HG03521 (cell line): ENCODE results near the gene CDH4.

ENCODE experiments used
- ATAC-seq: cut with Tn5 transposase; IDR thresholded peaks from one replicate; pipeline ENCODE4 v1.9.1; 2021; ENCODE audit warnings: mild to moderate bottlenecking, moderate library complexity; ENCODE audit not compliant: unreplicated experiment

The CDH4 gene

DNA sequence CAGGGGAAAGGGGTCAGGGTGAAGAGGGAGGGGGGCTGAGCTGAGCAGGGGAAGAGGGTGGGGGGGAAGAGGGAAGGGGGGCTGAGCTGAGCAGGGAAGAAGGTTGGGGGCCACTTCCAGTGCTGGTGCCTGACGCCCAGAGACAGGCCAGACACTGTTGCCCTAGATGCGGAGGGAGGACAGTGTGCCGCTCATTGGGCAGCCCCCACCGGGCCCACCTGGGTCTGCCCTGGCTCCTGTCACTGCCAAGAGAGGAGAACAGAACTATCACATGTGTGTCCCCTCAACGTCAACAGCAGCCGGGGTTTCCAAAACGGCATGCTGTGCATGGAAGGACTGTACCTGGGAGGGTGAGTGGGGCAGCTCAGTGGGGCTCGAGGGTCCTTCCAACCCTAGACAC is 342.1 kb downstream of the CDH4 start:
- no peak for ATAC-seq

DNA sequence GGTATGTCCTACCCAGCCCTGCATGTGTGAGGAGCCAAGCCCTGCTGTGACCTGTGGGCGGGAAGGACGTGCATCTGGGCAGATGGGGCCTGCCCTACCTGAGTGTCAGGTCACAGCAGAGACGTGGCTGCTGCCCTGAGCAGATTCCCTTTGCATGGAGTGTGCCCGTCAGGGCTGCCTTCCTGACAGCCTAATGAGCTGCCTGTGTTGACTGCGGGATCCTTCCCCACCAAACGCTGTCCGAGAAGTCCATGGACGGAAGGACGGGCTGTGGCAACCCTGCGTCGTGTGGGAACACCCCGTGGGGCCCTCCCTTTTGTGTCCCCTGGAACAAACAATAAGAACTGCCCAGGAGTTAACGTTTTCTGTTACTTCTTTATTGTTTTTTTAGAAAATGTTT is 343.2 kb downstream of the CDH4 start:
- no peak for ATAC-seq

DNA sequence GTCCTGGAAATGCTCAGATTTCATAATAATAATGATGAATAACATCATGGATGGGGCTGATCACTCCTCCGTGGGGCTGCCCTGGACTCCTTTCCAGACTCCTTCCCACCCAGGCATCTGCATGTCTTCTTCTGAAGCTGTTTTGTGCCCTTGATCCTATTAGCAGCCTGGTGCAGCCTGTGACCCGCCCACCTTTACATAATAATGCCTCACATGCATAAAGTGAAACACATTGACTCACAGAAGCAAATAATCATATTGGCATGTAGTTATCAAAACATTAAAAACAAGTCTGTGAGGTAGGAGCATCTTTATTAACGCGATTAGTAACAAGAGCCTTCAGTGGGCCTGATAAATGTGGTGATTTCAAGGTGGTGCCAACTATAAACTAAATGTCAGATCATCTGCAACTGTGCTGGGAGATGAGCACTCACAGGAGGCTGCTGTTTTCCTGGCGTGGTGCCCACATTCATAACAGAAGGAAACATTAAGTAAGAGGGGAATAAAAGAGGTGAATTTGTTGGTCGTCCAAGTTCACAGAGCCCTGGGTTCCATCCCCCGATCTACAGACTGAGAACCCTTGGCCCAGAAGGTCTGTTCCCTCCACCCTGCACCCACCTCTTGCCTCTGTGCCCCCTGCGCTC is 344.7 kb downstream of the CDH4 start:
- no peak for ATAC-seq

DNA sequence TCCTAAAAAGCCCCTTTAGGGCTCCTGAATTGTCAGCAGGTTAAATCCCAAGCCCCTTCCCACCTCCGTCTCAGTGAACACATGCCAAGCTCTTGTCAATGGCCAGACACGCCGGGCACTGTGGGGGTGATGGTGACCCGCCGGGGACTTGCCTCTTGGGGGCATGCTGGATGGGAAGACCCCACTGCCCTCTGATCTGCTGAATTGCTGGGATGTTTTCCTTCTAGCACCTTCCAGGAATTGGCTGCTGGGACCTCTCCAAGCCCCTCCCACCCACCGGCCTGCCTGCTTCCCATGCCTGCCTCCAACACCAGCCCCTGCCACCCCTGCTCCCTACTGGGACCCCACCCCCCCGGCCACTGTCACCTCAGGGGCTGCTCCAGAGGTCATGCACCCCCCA is 345.9 kb downstream of the CDH4 start:
- ATAC-seq, result no peak

DNA sequence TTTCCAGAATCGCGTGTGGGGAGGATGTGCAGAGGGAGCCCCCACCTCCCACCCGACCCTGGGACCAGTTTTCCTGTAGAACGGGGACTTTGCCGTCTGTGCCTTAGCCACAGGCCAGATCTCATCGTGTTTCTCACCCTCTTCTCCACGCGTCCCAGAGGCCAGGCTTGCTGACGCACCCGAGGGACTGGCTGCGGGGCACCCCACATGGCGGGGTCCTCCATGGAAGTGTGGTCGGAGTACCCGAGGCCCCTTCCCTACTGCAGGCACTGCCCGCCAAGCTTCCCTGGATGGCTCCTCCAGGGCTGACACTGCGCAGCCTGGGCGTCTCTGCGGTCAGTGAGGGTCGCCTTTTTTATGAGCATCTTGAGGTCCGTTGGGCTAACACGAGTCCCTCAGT is 346.5 kb downstream of the CDH4 start:
- no peak for ATAC-seq

DNA sequence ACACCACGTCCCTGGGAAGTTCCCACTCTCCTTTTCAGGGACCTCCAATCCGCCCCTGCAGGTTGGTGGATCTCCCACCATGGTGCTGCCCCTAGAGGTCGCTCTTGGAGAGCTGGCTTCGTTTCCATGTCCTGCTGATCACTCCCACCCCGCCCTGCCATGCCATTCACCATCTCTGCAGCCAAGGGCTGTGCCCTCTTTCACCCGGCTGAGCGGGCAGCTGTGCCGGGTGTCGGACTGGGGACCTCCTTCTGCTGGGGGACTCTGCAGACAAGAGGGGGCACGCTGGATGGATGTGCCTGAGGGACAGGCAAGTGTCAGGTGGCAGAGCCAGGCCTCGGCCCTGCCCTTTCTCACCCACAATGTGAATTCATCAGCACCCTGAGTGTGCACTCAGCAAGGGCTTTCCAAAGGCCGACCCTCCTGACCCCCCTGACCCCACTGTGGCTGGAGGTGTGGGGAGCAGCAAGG is 347.0 kb downstream of the CDH4 start:
- ATAC-seq, result no peak

DNA sequence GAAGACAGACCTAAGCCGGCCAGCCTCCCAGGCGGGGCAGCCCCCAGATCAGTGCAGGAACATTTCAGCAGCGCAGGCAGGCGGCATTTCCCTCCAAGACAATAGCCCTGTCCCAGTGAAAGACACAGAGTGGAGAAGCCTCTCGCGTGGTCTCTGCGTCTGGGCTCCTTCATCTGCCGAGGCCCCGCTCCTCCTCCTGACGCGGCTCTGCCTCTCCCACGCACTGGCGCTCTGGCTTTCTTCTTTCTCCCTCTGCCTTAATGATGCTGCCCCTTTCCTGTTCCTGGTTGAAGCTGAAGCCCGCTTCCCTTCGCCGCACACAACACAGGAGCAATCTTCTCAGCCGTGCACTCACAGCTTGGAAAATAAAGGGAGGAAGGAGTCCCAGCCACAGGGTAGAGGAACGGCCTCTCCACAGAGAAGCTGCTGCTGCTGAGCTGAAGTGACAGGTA is 347.5 kb downstream of the CDH4 start:
- no peak for ATAC-seq

DNA sequence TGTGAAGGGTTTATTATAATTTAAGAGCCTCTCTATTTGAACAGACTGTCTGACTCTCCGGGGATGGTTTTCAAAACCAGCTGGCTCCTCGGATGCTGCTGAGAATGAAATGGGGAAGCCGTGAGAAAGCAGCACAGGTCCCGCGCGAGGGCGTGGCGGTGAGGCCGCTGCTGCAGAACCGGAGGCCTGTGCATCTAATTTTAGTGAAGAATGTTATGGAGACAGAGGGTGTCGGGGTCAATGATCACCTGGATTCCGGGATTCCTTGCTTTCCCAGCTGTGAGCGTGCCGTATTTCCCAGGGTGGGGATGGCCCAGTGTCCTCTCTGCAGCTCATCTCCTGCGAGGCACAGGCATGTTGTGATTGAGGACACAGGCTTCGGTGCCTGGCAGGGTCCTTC is 348.0 kb downstream of the CDH4 start:
- no peak for ATAC-seq

DNA sequence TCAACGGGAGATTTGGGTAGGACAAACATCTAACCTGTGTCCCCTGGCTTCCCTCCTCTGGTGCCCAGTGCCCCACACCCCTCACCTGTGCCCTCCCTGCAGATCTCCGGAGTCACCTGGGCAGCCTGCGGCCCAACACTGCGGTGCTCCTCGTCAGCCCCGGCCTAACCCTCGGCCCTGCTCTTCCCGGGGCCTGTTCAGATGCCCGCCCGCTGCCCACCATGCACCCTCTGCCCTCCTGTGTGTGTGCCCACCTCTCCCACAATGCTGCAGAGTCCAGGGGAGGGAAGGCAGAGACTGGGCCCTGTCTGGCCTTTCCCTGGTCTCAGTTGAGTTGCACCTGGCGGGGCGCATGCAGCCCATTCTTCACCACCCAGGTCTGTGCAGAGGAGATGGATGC is 349.3 kb downstream of the CDH4 start:
- ATAC-seq, result no peak

DNA sequence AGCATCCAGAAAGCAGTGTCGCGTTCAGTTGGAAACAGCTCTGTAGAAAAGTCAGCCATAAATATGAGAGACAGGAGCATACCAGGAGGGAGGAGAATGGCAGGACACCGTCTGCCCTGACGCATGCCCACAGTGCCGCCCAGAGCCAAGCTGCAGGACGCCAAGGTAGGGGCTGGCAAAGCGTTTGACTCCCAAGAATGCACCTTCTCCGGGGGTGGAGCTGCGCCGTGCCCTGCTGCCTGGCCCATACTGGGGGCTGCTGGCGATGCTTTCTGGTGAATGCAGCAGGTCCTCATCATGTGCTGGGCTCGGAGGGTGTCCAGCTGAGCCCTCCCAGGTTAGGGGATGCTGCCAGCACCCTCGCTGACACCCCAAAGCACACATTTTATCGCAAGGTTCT is 349.8 kb downstream of the CDH4 start:
- ATAC-seq, result no peak

DNA sequence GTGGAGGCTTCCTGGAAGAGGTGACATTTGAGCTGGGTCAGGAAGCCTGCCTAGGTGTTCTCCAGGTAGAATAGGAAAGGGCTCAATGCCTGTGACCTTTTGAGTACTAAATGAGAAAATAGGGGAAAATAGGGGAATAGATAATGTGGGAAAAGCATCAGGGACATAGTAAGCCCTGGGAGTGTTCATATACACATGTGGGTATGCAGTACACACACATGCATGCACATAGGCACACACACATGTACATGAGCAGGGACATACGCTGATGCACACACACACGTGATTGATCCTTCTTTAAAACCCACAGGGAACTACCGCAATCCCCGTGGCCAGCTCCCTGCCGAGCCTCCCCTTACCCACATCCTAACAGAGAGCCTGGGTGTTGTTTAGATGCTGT is 351.7 kb downstream of the CDH4 start:
- ATAC-seq, result no peak

DNA sequence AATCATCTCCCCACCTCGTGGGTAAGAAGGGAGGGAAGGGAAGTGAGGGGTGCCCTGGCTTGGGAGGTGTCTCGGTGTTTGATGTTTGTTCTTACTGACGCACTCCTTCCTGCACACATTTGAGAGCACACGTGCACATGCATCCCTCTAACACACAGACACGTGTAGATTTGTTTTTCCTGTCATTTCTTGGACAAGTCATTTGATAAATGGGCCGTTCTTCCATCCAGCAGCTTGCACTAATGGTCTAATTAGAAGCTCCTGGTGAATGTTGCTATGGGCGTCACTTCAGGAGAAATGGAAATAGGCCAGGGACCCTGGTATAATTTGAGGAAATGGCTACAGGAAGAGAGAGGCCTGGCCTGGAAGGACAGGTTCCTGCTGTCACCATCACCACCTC is 352.5 kb downstream of the CDH4 start:
- no peak for ATAC-seq

DNA sequence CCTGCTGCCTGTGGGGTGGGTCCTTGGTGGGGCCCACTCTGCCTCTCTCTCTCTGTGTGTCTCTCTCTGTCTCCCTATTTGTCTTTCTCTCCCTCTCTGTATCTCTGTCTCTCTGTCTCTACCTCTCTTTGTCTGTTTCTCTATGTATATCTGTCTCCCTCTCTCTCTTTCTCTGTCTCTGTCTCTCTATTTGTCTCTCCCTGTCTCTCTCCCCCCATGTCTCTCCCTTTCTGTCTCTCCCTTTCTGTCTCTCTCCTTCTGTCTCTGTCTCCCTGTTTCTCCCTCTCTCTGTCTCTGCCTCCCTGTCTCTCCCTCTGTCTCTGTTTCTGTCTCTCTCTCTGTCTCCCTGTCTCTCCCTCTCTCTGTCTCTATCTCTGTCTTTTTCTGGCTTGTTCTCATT is 353.2 kb downstream of the CDH4 start:
- no peak for ATAC-seq

DNA sequence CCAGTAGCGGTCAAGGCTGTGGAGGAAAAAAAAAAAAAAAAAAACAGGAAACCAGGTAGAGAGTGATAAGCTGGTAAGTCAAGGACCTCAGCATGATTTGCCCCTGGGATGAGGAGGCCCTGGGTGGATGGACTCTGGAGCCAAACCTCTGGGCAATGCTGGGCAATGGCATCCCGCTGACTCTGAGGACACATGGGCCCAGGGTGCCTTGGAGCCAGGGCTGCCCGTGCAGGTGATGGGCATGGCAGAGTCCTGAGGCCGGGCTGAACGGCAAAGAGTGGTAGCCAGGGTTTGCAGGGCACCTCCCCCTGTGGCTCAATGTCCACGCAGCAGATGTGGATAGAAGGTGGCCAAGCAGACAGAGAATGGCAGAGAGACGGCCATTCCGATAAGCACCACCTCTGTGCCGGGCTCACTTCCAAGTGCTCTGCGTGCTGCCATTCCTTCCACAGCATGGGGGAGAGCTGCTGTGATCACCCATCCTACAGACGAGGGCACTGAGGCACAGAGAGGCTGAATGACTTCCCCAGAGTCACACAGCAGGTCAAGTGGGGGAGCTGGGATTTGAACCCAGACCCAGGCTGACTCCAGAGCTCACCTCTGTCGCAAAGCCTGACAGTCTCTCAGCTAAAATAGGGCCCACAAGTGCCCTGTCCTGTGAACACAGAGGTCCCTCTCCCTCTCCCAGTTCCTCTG is 353.9 kb downstream of the CDH4 start:
- ATAC-seq, result no peak

DNA sequence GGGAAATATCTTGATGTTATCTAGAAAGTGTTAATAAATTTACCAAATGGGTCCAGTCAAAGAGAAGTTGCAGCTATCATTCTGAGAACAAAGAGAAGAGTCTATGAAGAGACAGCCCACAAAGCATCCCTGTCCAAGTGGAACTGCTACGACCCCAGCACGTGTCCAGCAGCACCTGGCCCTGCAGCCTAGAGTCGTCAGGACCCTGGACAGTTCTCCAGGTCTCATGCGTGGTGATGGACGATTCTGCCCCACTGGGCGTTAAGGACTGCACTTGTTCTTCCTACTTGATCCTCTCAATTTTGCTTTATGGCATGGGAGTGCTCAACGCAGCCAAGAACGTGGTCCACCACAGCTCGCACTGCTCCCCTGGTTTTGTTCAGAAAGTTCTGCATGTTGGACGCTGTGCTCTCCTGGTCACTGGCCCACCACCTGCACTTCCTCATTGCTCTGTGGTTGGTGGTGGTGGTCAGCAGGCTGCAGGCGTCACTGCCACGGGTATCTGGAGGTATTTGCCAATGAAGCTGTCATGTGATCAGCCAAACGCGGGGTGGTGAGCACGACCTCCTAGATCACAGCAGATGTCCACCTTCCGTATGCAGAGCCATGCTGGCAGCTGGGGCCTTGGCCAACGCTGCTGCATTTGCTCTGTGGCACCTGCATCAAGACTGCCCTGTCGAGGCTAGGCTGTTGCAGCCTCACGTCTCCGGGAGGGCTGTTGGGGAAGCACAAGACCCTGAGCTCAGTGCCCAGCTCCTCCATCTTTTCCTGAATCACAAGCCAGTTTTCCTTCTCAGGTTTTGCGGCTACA is 356.4 kb downstream of the CDH4 start:
- ATAC-seq, result no peak

DNA sequence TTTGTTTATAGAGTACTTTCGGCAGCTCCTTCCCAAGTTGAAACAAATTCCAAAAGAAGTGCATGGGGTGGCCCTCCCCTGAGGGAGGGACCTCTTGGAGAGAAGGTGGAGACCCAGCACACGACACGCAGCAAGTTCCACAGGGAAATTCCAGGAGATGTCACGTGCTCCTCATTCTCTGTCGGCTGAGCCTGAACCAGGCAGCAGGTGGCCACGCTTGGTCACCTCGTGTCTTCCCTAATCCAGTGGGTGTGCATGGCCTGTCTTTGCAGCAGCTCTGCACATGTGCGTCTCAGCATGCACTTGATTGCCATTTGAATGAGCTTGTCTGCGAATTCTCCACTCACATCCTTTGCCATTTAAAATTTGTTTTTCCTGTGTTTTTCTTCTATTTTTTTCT is 357.4 kb downstream of the CDH4 start:
- ATAC-seq, result no peak

DNA sequence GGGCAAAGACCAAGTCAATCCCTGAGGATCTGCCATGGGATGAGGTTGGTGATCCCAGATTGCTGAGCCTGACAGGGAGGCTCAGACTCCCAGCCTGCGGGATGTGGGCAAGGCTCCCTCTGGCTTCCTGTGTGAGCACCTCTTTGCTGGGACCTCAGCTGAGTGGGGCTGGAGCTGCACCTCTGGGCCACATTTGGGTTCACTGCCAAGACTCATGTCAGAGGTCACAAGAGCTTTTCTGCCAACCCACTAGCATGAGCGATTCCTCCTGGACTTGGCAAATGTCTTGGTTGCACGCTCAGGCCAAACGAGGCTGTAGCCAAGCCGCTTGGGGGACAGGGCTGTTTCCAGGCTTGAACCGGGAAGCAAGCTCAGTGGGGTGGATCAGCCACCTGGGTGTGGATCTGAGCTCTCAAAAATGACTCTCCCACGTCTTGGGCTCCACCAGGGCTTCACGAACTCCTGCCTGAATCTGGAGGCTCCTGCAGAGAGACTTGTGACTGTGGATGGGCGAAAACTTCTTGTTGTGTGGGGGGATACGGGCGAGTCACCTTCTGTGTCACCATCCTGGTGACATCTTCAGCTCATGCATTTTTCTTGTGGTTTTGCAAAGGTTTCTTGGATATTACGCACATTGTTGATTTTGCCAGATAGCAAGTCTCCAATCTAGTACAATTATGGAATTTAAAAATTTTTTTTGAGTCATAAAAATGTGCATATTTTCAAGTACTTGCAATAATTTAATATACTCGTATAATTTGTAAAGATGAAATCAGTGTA is 359.5 kb downstream of the CDH4 start:
- ATAC-seq, result no peak

DNA sequence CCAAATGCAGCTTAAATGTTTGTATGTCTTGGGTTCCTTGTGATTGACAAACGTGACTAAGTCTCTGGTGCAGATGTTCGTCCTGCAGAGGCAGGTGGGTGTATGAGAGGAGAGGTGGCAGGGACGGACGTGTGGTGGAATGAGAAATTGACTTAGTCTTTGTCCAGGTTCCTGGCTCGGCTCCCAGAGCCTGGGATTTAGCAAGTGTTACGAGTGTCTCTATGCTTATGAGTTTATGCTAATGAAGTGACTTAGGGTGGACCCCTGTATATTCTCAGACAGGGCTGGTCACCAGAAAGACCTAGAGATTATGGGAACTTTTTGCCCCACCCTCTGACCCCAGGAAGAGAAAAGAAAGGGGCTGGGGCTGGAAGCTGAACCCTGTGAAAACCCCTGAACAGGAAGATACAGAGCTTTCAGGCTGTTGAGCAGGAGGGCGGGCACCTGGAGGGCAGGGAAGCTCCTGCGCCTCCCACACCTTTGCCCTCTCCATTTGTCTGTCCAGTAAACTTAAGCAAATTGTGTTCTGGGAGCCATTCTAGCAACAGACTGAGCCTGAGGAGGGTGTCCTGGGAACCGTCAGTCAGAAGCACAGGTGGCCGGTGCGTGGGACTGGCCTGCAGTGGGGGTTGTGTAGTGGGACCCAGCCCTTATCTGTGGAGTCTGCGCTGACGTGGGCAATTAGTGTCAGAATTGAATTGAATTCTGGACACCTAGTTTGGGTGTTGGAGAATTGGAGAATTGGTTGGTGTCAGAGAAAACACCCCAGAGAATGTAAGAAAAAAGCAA is 362.1 kb downstream of the CDH4 start:
- ATAC-seq, result no peak

DNA sequence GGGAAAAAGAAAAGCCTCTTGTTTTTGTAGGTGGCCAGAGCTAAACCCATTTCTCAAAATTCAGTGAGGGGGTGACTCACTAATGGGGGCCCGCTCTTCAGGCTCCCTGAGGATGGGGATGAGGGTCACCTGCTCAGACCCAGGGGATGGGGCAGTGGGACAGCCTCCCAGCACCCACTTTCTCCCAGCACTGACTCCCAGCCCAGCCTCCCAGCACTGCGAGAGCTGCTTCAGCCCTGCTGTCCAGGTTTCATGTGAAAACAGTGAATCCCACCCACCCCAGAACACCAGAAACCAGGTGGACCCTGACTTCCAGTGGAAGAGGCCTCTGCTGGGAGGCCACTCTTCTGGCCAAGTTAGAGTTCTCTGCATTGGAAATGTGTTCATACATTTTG is 362.6 kb downstream of the CDH4 start:
- ATAC-seq, result no peak

DNA sequence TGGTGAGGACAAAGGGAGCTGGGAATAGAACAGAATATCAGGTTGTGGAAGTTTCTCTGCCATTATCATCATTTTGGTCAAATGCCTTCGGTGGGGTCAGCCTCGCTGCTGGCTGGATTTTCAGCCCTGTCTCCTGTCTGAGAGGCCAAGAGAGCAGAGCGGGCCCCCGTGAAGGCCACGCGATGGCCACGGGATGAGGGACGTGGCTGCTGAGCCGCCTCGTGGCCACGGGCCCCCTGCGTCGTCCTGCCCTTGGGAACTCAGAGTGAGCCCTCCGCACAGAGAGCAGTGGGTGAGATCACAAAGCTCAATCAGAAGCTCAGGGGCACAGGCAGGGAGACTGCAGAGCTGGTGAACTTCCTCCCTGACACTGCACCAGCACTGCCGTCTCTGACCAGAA is 363.7 kb downstream of the CDH4 start:
- ATAC-seq, result no peak
